Endothelial cell of umbilical vein (primary cell): ENCODE data around the gene CLEC11A. TPM values are rescaled to one million over a fixed set of nuclear protein-coding genes. Genes with fewer than 3 reads are reported as not detected.
"Not testable (repeated sequence)": the region's sequence is repeated elsewhere in the genome, so short reads cannot be mapped to it uniquely, and the experiment has no call there.

Source experiments
- BruUV-seq: library from RNA; stranded (reverse); fragments of 400-500 nt; replicated peaks from 2 replicates; lab custom pipeline; 2021; lab: Mats Ljungman, UMichigan
- CTCF ChIA-PET: fragments of 300-600, 350-600 bp; sonication (Branson Sonifier 250); formaldehyde crosslinking; loops from one replicate; lab custom pipeline; 2021; ENCODE audit warnings: antibody characterized with exemption, inconsistent platforms; lab: Charles Lee
- POLR2A ChIA-PET: fragments of 300-600, 350-600 bp; sonication (Branson Sonifier 250); formaldehyde crosslinking; loops from one replicate; lab custom pipeline; 2021; ENCODE audit warnings: antibody characterized with exemption, inconsistent platforms; lab: Charles Lee
- DNase-seq: peaks from one replicate; pipeline ENCODE4 v3.0.0-alpha.2; 2011; ENCODE audit warnings: low read depth, low spot score
- FAIRE-seq: peaks from 2 replicates; lab custom pipeline; 2011; peaks lifted over from hg19 to GRCh38; lab: Jason Lieb, UNC
- H2AFZ ChIP-seq: 2 replicates; pipeline ENCODE4 v1.6.0; 2012; ENCODE audit warnings: low read depth, low read length, control low read depth, inconsistent platforms
- H3K27ac ChIP-seq: 2 replicates; pipeline ENCODE4 v1.5.1; 2011; ENCODE audit warnings: low read depth, mild to moderate bottlenecking, control low read depth, low read length, moderate library complexity; ENCODE audit not compliant: insufficient read depth
- H3K27me3 ChIP-seq, 2 experiments: 2 replicates each; pipeline versions ENCODE4 v1.6.0 to v1.6.1; 2011; ENCODE audit warnings: low read length in 2 of 2, mixed read lengths in 1 of 2; ENCODE audit not compliant: control insufficient read depth in 2 of 2, insufficient read depth in 2 of 2
- H3K36me3 ChIP-seq, 2 experiments: 2 replicates in 1 of 2; 3 replicates in 1 of 2; pipeline ENCODE4 v1.5.1; 2011; ENCODE audit warnings: low read length in 2 of 2, mild to moderate bottlenecking in 1 of 2, moderate library complexity in 1 of 2; ENCODE audit not compliant: control insufficient read depth in 2 of 2, insufficient read depth in 2 of 2; ENCODE audit errors: extremely low read depth in 1 of 2
- H3K4me1 ChIP-seq: 3 replicates; pipeline ENCODE4 v1.5.1; 2011; ENCODE audit warnings: mild to moderate bottlenecking, low read length; ENCODE audit not compliant: control insufficient read depth, insufficient read depth; ENCODE audit errors: extremely low read depth
- H3K4me2 ChIP-seq: 2 replicates; pipeline ENCODE4 v1.6.1; 2011; ENCODE audit warnings: low read length, control low read depth, mixed read lengths; ENCODE audit not compliant: insufficient read depth
- H3K4me3 ChIP-seq, 3 experiments: fragments of 200-600 bp in 1 of 3; sonication (generic), shearing (Covaris generic) in 1 of 3; replicated peaks in 1 of 3; 2 replicates each; pipeline ENCODE4 v1.5.1; 2011 to 2016; ENCODE audit warnings: control low read depth in 3 of 3, low read length in 3 of 3, mild to moderate bottlenecking in 2 of 3, inconsistent platforms in 1 of 3, low read depth in 1 of 3, moderate library complexity in 1 of 3; ENCODE audit not compliant: insufficient read depth in 1 of 3
- H3K79me2 ChIP-seq: 2 replicates; pipeline ENCODE4 v1.6.0; 2012; ENCODE audit warnings: low read length, inconsistent platforms; ENCODE audit not compliant: control insufficient read depth, insufficient read depth
- H3K9ac ChIP-seq: replicated peaks from 2 replicates; pipeline ENCODE3; 2011; ENCODE audit warnings: low read length, control low read depth; ENCODE audit not compliant: insufficient read depth; ENCODE audit errors: extremely low read depth
- H3K9me1 ChIP-seq: replicated peaks from 3 replicates; pipeline ENCODE4 v1.6.0; 2011; ENCODE audit warnings: mild to moderate bottlenecking, low read length; ENCODE audit not compliant: control insufficient read depth, insufficient read depth; ENCODE audit errors: extremely low read depth
- H3K9me3 ChIP-seq: replicated peaks from 2 replicates; pipeline ENCODE4 v1.5.1; 2012; ENCODE audit warnings: low read length, inconsistent platforms; ENCODE audit not compliant: control insufficient read depth, insufficient read depth
- H4K20me1 ChIP-seq: replicated peaks from 2 replicates; pipeline ENCODE3; 2011; ENCODE audit warnings: mild to moderate bottlenecking, low read length; ENCODE audit not compliant: control insufficient read depth, insufficient read depth; ENCODE audit errors: extremely low read depth
- CTCF ChIP-seq, 2 donors: IDR thresholded peaks; 1 replicate in 1 of 2; 2 replicates in 1 of 2; pipeline ENCODE4 v1.5.1; 2011; ENCODE audit warnings: low read length in 2 of 2, mild to moderate bottlenecking in 2 of 2, moderate library complexity in 2 of 2, control low read depth in 1 of 2, inconsistent platforms in 1 of 2, low read depth in 1 of 2; ENCODE audit not compliant: insufficient read depth in 1 of 2; ENCODE audit errors: extremely low read depth in 1 of 2
- EZH2 ChIP-seq: IDR thresholded peaks from 2 replicates; pipeline ENCODE4 v1.6.1; 2012; ENCODE audit warnings: borderline replicate concordance, low read depth, mild to moderate bottlenecking, moderate library complexity, low read length, inconsistent platforms; ENCODE audit not compliant: severe bottlenecking
- FOS ChIP-seq: IDR thresholded peaks from 2 replicates; pipeline ENCODE4 v1.6.1; 2011; ENCODE audit warnings: mild to moderate bottlenecking, low read length, moderate library complexity, borderline replicate concordance; ENCODE audit not compliant: insufficient read depth
- GATA2 ChIP-seq: IDR thresholded peaks from 2 replicates; pipeline ENCODE4 v1.7.0; 2011; ENCODE audit warnings: low read depth, mild to moderate bottlenecking, moderate library complexity, mixed read lengths, low read length; ENCODE audit not compliant: insufficient read length, insufficient read depth
- JUN ChIP-seq: IDR thresholded peaks from 2 replicates; pipeline ENCODE4 v1.6.1; 2011; ENCODE audit warnings: borderline replicate concordance, low read depth; ENCODE audit not compliant: insufficient read length, insufficient read depth
- MAX ChIP-seq: IDR thresholded peaks from 2 replicates; pipeline ENCODE4 v1.6.1; 2011; ENCODE audit not compliant: insufficient read depth, insufficient read length
- MYC ChIP-seq: IDR thresholded peaks from one replicate; pipeline ENCODE4 v1.6.1; 2011; ENCODE audit warnings: mild to moderate bottlenecking, low read depth, low read length
- POLR2A ChIP-seq: IDR thresholded peaks from 2 replicates; pipeline ENCODE4 v1.6.1; 2012; ENCODE audit warnings: low read depth, mild to moderate bottlenecking, control low read depth, low read length
- POLR2AphosphoS5 ChIP-seq: IDR thresholded peaks from 2 replicates; pipeline ENCODE4 v1.6.1; 2012; ENCODE audit warnings: low read depth, mild to moderate bottlenecking, control low read depth, low read length, moderate library complexity; ENCODE audit not compliant: insufficient read depth
- dilution Hi-C: fragments of 300-500 bp; cut with MboI; formaldehyde crosslinking; loops from one replicate; pipeline ENCODE4 v1.15.0; 2019; ENCODE audit warnings: low sequenced_read_pairs; ENCODE audit not compliant: extremely low pct_ligation_motif_present
- intact Hi-C: fragments of 100-400 bp; cut with micrococcal nuclease; formaldehyde crosslinking; loops from one replicate; pipeline ENCODE4 v1.10.0; 2022
- polyA plus RNA-seq, 4 experiments: library from polyadenylated mRNA; depleted of rRNA in 3 of 4; stranded (reverse) in 3 of 4; unstranded in 1 of 4; fragments of >200 nt; gene quantifications; 2 replicates each; pipeline versions ENCODE4 v1.2.1 to v1.2.3, GENCODE V29; 2011 to 2012; ENCODE audit warnings: missing spikeins in 1 of 4
- total RNA-seq: library from RNA; stranded (reverse); gene quantifications from 2 replicates; pipeline ENCODE4 v1.2.3, GENCODE V29; 2021

Gene CLEC11A
- total and polyA plus RNA-seq, 2 donors (not counting 3 experiments of a cell fraction or from before 2014, with no cell fraction given): 10.4 to 30.1 TPM

- Histone ChIP-seq H3K9me3 (no peaks in the 10 kb centered on the region), H3K79me2 (no peaks in the 10 kb centered on the region), H3K36me3 (no peaks in the 10 kb centered on the region), H3K9ac (no peak overlapping the region), H3K27ac (no peak overlapping the region), H3K27me3 (peaks cover 0 to 1% of the 10 kb centered on the region in 2 experiments), H2AFZ (no peak overlapping the region), H3K4me2 (no peak overlapping the region), H3K4me3 (no peak overlapping the region), H3K4me1 (no peaks in the 10 kb centered on the region), H3K9me1 (no peaks in the 10 kb centered on the region), H4K20me1 (no peaks in the 10 kb centered on the region)
- intact Hi-C loops: no loop called here
- DNase-seq (no peak), FAIRE-seq (no peak)
- CTCF ChIA-PET: interaction anchor here (0.7 to 3.6 kb wide), 6 partner anchors 10 to 41 kb away, joined by 3 to 28 read pairs (median 4); no protein-coding TSS in a partner anchor
- POLR2A ChIA-PET: no interaction called here
- dilution Hi-C loops: no loop called here
- no peak for TF ChIP-seq MAX
- TF ChIP-seq POLR2A: no peak
- TF ChIP-seq CTCF (IDR thresholded peaks at IDR 0.05; ENCODE audit: extremely low read depth in 1 of 2, insufficient read depth in 1 of 2, low read depth in 1 of 2, low read length in 2 of 2): no peak
- TF ChIP-seq JUN: no peak
- TF ChIP-seq GATA2: no peak
- TF ChIP-seq POLR2AphosphoS5: no peak
- no peak for TF ChIP-seq EZH2
- TF ChIP-seq FOS: no peak
- TF ChIP-seq MYC: no peak
- BruUV-seq: no TSS peak
These were observed 30.7 kb downstream of the CLEC11A start for GRCh38 chr19:50753879-50754278.

- H3K4me2 ChIP-seq, H3K9ac ChIP-seq, DNase-seq, H3K4me3 ChIP-seq, H3K36me3 ChIP-seq, H2AFZ ChIP-seq, H3K27me3 ChIP-seq, H4K20me1 ChIP-seq, dilution Hi-C loops, CTCF ChIA-PET, H3K79me2 ChIP-seq, H3K9me1 ChIP-seq, POLR2A ChIA-PET, H3K9me3 ChIP-seq, H3K4me1 ChIP-seq, intact Hi-C loops, BruUV-seq, H3K27ac ChIP-seq: not testable (repeated sequence)
- peak; percentile 69 for FAIRE-seq
These were observed 33.1 kb downstream of the CLEC11A start for GRCh38 chr19:50756244-50756643.

- FAIRE-seq, H3K9me3 ChIP-seq, H3K79me2 ChIP-seq, POLR2A ChIA-PET, CTCF ChIA-PET, H3K4me3 ChIP-seq, H4K20me1 ChIP-seq, H3K9me1 ChIP-seq, H3K9ac ChIP-seq, H3K4me1 ChIP-seq, DNase-seq, dilution Hi-C loops, H3K4me2 ChIP-seq, H2AFZ ChIP-seq, H3K27me3 ChIP-seq, H3K36me3 ChIP-seq, BruUV-seq, intact Hi-C loops, H3K27ac ChIP-seq: not testable (repeated sequence)
These were observed 34.5 kb downstream of the CLEC11A start for GRCh38 chr19:50757624-50758023.
